Fibroblast of skin of right quadriceps (primary cell): ENCODE results near the gene CPNE4.
"Not testable (repeated sequence)": the region's sequence is repeated elsewhere in the genome, so short reads cannot be mapped to it uniquely, and the experiment has no call there.

ENCODE experiments used
- DNase-seq: peaks from one replicate; pipeline ENCODE4 v3.0.0-alpha.2; 2013

The CPNE4 gene

DNA sequence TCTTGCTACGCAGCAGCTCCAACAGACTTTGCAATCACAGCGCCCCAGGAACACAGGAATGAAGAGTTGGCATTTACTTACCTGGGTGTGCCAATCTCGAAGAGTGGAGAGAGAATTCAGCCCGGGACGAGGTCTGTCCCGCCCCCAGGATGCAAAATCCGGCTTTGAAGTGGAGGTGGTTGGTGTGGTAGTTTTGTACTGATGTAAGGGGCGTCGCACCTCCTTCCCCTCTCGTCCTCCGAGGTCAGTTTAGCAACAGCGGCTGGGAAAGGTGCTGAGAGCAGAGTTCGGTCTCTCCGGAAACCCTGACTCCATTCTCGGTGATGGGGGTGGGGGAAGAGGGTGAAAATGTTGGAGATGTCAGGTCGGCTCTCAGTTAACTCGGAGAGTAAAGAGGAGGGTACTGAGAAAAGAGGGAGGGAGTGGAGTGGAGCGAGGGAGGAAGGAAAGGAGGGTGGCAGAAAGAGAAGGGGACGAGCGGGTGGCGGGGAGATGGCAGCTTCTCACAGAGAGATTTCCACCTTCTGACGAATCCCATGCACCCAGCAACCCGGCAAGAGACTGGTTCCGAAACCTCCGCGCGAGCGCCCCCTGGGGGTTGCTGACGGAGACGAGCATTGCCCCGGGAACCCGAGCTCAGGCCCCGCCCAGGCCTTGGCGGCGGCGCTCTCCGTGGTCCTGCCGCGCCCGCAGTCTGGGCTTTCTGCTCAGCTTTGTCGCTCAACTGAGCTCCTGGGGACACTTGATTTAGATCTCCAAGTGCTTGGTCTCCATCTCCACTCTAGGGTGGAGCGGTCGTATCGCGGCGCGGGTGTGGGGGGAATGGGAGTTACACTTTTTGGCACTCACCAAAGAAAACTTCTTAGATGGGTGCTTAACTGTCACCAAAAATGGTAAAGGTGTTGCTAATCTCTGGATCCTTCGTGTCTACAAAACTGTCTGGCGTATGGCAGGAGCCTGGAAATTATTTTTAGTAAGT is at the start of gene CPNE4:
TSS of gene CPNE4 (minus strand) at position 529 of the 979 bp plus-strand sequence.
- DNase-seq = peak; percentile 74

DNA sequence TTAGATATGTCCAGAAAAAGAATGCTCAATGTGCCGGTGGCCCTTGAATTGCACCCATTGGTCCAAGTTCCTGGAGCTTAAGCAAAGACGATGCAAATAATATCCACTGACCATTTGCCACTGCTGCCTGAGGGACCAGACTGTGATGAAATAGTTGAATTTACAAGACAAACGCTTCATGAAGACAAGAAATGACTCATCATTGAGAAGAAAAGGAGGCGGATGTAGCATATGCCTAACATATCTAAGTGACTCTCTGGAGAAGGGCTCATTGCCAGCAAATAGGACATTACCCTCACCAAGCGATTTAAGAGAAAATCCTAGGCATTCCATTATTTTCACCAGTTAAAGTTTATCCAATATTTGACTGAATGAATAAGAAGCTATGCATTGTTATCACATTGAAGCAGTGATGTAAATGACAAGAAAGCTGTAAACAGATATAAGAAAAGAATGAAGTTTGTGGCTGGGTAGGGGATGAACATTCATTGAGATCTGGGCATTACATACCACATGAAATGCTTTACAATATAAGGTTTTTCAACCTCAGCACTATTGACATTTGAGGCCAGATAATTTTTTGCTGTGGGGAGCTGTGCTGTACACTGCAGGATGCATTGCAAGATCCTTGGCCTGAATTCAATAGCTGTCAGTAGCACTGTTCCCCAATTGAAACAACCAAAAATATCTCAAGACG is 48.9 kb upstream of the CPNE4 start:
- DNase-seq = peak; percentile 3

DNA sequence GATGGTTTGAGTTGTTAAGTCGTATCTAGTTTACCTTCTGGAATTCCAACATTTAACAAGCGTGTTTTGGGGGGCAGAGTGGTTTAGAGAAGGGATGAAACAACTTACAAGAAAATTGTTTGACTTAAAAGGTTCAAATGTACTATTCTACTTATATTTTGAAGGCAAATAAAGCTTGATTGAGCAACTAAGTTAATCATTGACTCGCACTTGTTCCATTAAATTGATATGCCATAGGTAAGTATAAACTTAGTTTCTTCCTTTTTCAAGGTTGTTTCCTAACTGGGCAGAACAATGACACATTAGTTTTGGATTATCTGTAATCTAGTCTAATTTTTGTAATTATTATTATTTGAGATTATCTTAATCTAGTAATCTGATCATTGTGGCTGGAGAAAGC is 48.3 kb upstream of the CPNE4 start:
- DNase-seq = no peak

DNA sequence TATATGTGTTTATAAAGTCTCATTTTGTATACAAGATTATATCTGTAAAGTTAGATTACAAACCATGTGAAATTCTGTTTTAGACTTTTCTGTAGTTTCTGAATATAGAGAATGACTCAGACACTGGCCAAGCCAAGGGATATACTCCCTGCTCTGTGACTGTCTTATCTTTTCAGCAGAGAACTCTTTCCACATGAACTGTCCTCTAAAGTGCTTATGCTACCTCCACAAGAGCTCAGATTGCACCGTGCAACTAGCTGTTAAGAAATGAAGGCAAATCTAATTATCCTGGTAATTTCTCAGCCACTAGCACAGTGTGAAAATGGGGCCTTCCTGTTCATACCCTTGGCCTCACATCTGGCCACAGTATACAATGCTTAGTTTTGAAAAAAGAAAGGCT is 44.3 kb upstream of the CPNE4 start:
- DNase-seq = no peak

DNA sequence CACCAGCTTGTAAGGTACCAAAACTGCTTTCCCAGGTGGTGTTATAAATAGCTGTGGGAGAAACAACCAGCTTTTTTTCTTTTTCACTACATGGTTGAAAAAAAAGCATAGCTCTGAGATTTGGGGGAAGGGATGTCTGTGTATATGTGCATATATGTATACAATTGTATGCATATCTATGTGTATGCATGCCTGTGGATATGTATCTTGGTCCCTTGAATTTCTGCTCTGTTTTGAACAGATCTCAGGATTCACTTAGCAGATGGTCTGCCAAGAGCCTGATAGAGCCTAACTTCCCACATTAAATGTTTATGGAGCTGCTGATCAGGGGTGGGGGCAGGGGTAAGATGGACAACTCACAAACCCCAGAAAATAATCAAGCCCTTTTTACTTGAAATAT is 39.0 kb upstream of the CPNE4 start:
- DNase-seq = no peak

DNA sequence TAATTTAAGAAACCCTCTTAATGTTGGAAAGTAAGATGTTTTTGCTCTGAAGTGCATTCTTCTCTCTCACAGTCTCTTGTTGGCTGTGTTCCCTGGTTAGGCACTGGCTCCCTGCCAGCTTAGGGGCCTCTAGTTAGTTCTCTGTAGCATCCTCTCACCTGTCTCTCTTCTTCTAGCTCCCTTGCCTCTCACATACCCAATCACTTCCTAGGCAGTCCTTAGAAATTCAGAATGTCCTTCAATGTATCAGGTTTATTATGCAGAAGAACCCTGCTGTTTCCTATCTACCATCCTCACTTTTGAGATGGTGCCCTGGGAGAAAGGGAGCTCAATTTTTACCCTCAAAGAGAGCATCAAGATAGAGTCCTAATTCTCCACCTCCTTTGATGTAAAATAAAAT is 36.2 kb upstream of the CPNE4 start:
- no peak for DNase-seq

DNA sequence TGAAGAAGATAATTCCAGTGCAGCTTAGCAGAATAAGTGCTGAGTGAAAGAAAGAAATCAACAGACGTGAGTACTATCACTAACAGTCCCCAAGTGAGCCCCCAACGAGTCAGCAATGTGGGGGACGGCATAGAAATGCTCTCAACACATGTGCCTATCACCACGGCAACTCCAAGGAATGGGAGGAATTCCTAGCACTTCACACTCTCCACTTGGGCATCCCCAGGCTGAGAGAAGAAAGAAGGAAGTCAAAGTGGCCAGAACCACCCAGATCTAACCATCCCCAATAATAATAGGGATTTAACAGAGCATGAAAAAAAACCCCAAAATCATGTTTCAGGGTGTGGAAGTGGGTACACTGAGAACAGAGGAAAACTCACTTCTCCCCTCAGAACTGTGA is 29.3 kb upstream of the CPNE4 start:
- no peak for DNase-seq

DNA sequence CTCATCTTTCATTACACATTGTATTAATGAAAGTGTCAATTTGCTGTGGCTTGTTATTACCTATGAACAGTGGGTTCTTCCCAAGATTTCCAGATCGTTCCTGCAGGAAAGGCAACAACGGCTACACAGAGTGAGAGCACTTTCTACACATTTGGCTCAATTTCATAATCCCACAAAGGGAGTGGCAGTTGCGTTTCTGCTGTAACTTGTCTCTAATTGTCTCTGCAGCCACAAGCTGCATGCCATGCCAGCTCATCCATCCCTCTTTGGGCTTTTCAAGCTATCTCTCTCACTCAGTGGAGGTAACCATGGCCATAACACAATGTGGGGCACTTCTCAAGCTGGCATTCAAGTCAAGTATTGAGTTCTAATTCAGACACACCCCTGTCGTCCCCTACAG is 27.7 kb upstream of the CPNE4 start:
- no peak for DNase-seq

DNA sequence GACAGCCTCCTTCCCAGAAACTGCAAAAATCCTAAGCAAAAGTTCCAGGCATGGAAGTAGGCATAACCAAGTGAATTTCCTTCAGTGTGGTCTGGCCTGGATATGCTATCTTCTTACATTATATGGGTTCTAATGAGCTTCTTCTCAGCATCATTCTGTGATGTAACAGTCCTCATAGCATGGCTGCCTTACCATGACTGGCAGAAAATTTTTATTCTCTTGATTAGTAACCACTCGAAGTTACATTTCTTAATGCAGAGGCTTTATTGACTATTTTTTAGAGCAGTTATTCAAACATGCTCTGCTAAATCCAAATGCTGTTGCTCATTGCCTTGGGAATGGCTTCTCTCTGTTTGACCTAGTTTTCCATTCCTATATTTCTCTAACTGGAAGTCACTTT is 21.1 kb upstream of the CPNE4 start:
- DNase-seq = no peak

DNA sequence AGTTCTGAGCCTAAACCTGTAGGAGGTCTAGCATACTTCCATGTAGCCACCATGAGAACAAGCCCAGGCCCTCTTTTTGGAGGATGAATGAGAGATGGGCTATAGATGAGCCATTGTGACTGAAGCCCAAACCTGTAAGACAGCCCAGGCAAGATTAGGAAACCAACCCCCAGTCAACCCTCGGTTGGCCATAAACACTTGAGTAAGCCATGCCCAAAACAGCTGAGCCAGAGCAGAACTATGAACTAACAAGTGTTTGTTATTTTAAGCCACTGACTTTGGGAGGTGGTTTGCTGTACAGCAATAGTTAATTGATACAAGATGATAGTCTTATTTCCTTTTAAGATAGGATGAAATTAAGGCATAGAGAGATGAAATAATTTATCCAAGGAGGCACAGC is 12.4 kb upstream of the CPNE4 start:
- no peak for DNase-seq

DNA sequence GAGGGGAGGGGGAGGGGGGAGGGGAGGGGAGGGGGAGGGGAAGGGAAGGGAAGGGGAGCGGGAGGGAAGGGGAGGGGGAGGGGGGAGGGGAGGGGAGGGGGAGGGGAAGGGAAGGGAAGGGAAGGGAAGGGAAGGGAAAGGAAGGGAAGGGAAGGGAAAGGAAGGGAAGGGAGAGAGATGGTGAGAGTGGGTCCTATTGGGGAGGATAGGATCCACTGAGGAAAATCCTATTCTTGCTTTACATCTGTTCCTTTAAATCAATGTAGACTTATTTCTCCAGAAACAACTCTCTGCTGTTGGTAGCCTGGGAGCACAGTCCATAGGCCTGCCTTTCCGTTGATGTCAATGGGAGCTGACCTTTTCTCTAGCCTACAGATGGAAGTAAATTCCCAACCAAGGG is 10.1 kb upstream of the CPNE4 start:
- not testable (repeated sequence) for DNase-seq

DNA sequence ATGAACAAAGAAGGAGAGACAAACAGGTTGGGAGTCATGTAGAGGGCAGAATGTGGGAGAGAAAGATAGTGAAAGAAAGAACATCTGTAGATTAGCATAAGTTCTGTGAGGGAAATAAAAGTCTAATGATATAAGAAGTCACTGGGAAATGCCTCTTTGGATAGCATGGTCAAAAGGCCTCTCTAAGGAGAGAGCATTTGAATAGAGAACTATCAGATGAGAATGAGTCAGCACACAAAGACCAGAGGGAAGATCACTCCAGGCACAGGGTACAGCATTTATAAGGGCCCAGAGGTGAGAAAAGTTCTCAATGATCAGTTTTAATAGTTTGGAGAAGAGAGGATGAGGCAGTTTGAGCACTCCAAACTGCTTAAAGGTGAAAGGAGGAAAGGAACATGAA is 7.9 kb upstream of the CPNE4 start:
- no peak for DNase-seq

DNA sequence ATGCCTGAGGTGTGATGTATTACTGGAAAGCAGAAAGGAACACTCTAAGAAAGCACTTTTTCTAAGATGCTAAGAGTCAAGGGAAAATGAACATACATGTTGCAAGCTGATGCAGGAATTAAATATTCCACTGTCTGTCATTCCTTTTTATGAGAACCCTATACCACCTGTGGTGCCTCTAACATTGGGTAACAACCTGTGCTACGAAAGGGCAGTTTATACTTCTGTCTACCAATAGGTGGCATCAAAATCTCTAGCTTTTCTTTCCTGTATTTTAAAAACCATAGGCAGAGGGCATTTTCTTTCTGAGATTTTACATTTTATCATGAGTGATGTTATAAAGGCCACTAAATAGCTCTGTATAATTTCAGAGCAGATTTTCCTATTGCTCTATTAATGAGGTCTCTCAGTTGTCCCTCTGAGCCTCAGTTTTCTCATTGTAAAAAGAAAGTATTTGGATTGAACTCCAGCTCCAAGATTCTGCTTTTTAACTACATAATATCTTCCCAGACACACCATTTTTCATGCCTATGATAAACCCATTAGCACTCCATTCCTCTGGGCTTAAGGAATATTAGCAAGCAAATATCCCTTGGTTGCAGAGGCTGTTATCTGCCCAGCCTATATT is 3.5 kb upstream of the CPNE4 start:
- DNase-seq = peak; percentile 6

DNA sequence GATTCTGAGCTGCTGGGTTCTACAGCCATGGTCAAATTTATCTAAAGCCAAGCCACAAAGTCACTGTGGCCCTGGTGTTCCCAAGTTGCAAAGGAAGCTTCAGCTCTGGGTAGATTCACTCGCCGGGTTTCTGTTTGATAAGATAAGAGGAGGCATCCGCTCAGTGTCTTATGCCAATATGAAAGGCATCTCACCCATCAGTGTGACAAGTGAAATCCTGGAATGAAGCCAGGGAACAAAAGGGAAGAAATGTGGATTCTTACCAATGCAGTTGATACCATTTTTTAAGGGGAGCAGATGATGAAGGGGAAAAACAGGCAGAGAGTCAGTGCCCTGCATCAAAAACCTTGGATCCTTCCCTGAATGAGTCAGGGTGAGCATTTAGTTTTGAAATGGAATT is 2.8 kb upstream of the CPNE4 start:
- DNase-seq = no peak

DNA sequence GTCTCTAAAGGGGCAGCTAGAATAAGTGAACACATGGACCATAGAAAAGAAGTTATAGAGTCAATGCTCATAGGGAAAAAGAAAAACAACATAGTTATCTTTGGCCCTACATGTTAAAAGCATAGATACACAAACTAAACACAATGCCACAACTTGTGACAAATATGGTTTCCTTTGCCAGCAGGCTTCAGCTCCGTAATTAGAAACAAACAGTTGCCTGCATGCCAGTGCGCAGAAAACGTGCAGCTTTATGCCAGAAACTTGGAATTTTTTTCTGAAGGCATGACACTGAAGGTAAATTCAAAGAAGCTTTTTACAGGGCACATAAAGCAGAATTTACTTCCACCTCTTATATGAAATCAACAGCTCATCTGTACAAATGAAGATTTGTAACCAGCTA is 2.2 kb upstream of the CPNE4 start:
- DNase-seq = no peak

DNA sequence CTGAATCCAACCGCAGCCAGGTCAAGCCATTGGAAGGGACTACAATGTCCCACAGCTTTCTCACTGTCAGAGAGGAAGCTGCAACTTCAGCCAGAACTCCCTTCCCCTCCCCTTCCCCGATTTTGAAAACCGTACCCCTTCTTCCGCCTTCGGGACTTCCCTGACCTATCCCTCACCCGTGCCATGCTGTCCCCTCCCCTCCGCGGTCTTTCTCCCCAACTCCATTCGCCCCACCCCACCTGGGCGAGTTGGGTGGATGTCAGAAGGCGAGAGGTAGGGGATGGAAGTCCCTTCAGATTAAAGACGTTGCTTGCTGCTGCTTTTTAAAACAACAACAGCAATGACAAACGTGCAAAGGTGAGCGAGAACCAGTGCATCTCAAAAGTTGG is 723 bp downstream of the CPNE4 start:
- no peak for DNase-seq

DNA sequence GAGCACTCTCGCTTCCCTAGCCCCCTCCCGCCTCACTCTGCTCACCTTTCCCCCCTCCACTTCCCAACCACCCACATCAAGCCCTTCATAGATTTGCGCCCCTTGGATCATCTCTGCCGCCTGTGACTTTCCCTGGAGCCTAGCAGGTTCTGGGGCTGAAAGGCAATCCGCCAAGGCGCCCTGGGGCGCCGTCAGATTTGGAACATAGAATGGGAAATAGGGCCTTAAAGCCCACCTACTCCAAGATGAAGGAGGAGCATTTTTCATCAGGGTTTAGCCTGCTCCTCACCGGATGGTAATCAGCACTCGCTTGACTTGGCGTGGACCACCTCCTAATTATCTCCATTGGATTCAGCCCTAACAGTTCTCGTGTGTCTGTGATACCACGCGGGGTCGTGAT is 1.3 kb downstream of the CPNE4 start:
- DNase-seq = no peak

DNA sequence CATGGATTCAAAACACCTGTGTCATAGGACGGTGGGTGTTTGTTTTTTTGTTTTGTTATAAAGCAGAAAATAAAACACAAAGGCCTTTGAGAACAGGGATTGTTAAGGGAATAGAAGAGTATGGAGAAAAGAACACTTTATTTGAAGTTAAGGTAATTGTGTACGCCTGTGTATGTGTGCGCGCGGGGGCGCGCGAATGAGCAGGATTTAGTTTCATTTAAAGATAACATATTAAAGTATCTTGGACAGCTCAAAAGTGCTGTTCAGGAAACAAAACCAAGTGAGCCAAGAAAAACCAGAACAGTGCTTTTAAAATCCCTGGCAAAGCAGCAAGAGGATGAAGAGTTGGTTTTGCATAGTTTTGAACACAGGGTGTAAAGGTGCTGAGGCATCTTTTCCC is 1.9 kb downstream of the CPNE4 start:
- no peak for DNase-seq

DNA sequence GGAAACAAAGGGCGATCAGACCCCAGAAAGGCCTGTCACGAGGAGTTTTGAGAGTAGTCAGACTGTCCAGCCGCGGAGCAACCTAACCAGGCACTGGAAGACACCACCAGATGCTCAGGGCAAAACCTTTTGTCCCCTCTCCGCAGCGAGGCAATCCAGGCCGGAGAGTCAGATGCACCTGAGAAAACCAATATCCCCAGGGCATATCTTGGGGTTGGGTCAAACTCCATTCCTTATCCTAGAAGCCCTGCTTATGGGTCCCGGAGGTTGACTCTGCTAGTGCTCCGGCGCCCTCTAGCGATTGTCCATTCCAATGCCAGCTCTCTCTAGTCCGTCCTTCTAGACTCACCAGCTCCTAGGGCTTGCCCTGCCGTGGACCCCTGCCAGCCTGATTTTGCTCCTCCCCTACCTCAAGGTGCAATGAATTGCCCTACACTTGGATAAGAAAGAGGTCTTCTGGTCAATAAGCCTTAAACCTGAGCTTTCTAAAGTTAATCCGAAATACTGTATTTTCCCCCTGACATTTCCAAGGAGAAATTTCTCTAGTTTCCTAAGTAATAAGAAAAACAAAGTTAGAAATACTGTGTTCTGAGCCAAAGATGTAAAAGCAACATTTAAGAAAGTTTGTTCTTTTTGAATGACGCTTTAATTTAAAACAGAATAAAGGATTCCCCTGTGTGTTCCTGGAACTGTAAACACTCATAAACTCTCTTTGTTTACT is 5.5 kb downstream of the CPNE4 start:
- peak; percentile 68 for DNase-seq

DNA sequence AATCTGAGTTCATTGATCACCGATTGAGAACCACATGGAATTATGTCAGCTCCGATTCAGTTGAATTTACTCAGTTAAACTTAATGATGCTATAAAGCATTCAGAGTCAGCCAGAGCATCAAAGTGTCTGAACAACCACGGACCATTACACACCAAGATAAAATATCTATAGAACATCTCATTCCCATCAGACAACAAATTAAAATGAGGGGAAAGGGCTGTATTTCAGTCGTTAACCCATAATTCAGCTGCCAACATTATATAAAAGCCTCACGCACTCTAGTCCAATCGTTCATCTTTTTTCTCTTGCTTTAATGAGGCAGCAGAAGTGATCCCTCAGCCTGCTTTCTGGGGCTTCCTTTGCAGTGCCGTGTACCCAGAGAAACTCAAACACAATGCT is 11.9 kb downstream of the CPNE4 start:
- DNase-seq = no peak

DNA sequence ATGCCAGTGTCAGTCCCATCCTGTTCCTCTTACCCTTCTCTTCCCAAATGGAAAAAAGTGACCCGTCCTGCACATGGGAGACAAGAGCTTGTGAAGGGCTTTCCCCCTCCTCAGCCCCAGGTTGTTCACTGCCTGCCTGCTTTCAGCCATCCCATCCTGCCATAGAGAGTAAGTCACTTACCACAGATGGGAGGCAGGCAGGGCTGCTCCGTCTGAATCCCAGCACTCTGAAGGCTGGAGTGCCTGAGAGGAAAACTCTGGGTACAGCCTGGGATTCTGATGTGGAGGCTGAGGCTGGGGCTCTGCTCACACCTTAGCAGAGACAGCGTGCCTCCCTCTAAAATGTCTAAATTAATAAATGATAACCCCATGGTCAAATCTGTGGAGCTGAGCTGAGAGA is 14.8 kb downstream of the CPNE4 start:
- DNase-seq = no peak

DNA sequence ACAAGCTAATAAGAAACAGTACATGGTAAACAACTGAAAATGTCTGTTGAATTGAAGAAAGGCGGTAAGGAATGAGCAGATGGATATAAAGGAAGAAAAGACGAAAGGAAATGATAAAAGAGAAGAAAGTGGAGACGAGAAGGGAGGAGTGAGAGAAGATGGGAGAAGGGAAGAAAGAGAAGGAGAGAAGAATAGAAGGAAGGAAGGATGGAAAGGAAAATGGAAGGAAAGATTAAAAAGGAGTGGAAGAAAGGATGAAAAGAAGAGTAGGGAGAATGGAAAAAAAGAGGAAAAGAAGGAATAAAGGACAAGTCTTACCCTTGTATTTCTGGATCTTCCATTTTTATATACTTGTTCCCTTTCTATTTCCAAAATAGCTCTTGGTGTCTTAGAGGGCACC is 17.7 kb downstream of the CPNE4 start:
- no peak for DNase-seq
